CD14-positive monocyte (primary cell): ENCODE data around the gene XAB2. TPM values are rescaled to one million over a fixed set of nuclear protein-coding genes. Genes with fewer than 3 reads are reported as not detected.

Experiments used
- DNase-seq, 3 donors: peaks; one replicate each; pipeline ENCODE4 v3.0.0-alpha.2; 2011 to 2022
- H2AFZ ChIP-seq: 2 replicates; pipeline ENCODE4 v1.6.0; 2012; ENCODE audit warnings: mild to moderate bottlenecking, low read depth, low read length, inconsistent platforms; ENCODE audit not compliant: insufficient read depth, poor library complexity, severe bottlenecking
- H3K27ac ChIP-seq, 2 donors: 1 replicate in 1 of 2; 2 replicates in 1 of 2; pipeline ENCODE4 v1.5.1; 2012 to 2013; ENCODE audit warnings: low read length in 2 of 2, control low read depth in 1 of 2, inconsistent platforms in 1 of 2, low read depth in 1 of 2, mild to moderate bottlenecking in 1 of 2
- H3K27me3 ChIP-seq, 2 donors: one replicate each; pipeline versions ENCODE4 v1.6.0 to v1.6.1; 2011 to 2013; ENCODE audit warnings: low read length in 2 of 2; ENCODE audit not compliant: control insufficient read depth in 2 of 2, insufficient read depth in 2 of 2
- H3K36me3 ChIP-seq, 2 donors: replicated peaks in 1 of 2; 1 replicate in 1 of 2; 2 replicates in 1 of 2; pipeline versions ENCODE4 v1.5.1 to v1.6.1; 2012 to 2013; ENCODE audit warnings: low read length in 2 of 2, control low read depth in 1 of 2, inconsistent platforms in 1 of 2, mild to moderate bottlenecking in 1 of 2; ENCODE audit not compliant: insufficient read depth in 2 of 2, control insufficient read depth in 1 of 2
- H3K4me1 ChIP-seq, 2 donors: 1 replicate in 1 of 2; 2 replicates in 1 of 2; pipeline versions ENCODE4 v1.5.1 to v1.6.1; 2012 to 2013; ENCODE audit warnings: low read length in 2 of 2, control low read depth in 1 of 2, inconsistent platforms in 1 of 2, mild to moderate bottlenecking in 1 of 2, moderate library complexity in 1 of 2; ENCODE audit not compliant: insufficient read depth in 2 of 2, control insufficient read depth in 1 of 2
- H3K4me2 ChIP-seq: replicated peaks from 2 replicates; pipeline ENCODE3; 2012; ENCODE audit warnings: low read length, moderate library complexity, mild to moderate bottlenecking; ENCODE audit not compliant: poor library complexity, severe bottlenecking; ENCODE audit errors: extremely low read depth
- H3K4me3 ChIP-seq, 3 experiments: fragments of 200-600 bp in 1 of 3; sonication (generic) in 1 of 3; replicated peaks in 1 of 3; 1 replicate in 2 of 3; 2 replicates in 1 of 3; pipeline ENCODE4 v1.5.1; 2011 to 2013; ENCODE audit warnings: low read length in 3 of 3, mild to moderate bottlenecking in 3 of 3, control low read depth in 2 of 3, low read depth in 2 of 3, inconsistent platforms in 1 of 3, moderate library complexity in 1 of 3
- H3K79me2 ChIP-seq: 2 replicates; pipeline ENCODE4 v1.6.0; 2012; ENCODE audit warnings: mild to moderate bottlenecking, control low read depth, inconsistent platforms, low read length, moderate library complexity; ENCODE audit not compliant: insufficient read depth
- H3K9ac ChIP-seq: 2 replicates; pipeline ENCODE4 v1.6.0; 2017; ENCODE audit warnings: low read length, mild to moderate bottlenecking; ENCODE audit not compliant: insufficient read depth, poor library complexity, severe bottlenecking
- H3K9me3 ChIP-seq, 2 donors: replicated peaks in 1 of 2; 1 replicate in 1 of 2; 2 replicates in 1 of 2; pipeline versions ENCODE4 v1.5.1 to v1.6.1; 2012 to 2013; ENCODE audit warnings: low read length in 2 of 2, control low read depth in 1 of 2; ENCODE audit not compliant: control insufficient read depth in 1 of 2, insufficient read depth in 1 of 2
- H4K20me1 ChIP-seq: 2 replicates; pipeline ENCODE4 v1.6.0; 2012; ENCODE audit warnings: mild to moderate bottlenecking, low read length, control low read depth, moderate library complexity; ENCODE audit not compliant: insufficient read depth
- H3K27ac Mint-ChIP-seq, 7 donors: one replicate each; pipeline ENCODE4 v1.8.0; 2020; ENCODE audit warnings: mild to moderate bottlenecking in 7 of 7, mixed read lengths in 7 of 7, moderate library complexity in 6 of 7, inconsistent platforms in 2 of 7
- H3K27me3 Mint-ChIP-seq, 3 donors: one replicate each; pipeline ENCODE4 v1.8.0; 2021 to 2022; ENCODE audit warnings: low read depth in 3 of 3, mild to moderate bottlenecking in 3 of 3, mixed read lengths in 3 of 3, moderate library complexity in 3 of 3, inconsistent platforms in 1 of 3
- H3K36me3 Mint-ChIP-seq, 2 donors: one replicate each; pipeline ENCODE4 v1.8.0; 2020; ENCODE audit warnings: mixed read lengths in 2 of 2, inconsistent platforms in 1 of 2, mild to moderate bottlenecking in 1 of 2
- H3K4me1 Mint-ChIP-seq: one replicate; pipeline ENCODE4 v1.8.0; 2020; ENCODE audit warnings: mild to moderate bottlenecking, mixed read lengths
- H3K4me3 Mint-ChIP-seq, 2 donors: one replicate each; pipeline ENCODE4 v1.8.0; 2020; ENCODE audit warnings: mild to moderate bottlenecking in 2 of 2, mixed read lengths in 2 of 2, moderate library complexity in 1 of 2
- H3K9me3 Mint-ChIP-seq, 7 donors: one replicate each; pipeline ENCODE4 v1.8.0; 2020 to 2022; ENCODE audit warnings: mixed read lengths in 7 of 7, mild to moderate bottlenecking in 6 of 7, moderate library complexity in 6 of 7, inconsistent platforms in 2 of 7
- CTCF ChIP-seq: fragments of 200-600 bp; IDR thresholded peaks from one replicate; pipeline ENCODE4 v1.8.0; 2022; ENCODE audit warnings: antibody characterized with exemption, mild to moderate bottlenecking
- WGBS: methylation state at CpG from one replicate; pipeline ENCODE4 v1.1.5; 2013; ENCODE audit warnings: missing lambda C conversion rate; ENCODE audit not compliant: insufficient coverage; 5-methylcytosine and 5-hydroxymethylcytosine counted together
- intact Hi-C, 2 donors: fragments of 100-400 bp; cut with micrococcal nuclease; formaldehyde crosslinking; loops; one replicate each; pipeline versions ENCODE4 v1.15.0 to v1.15.1; 2023
- polyA plus RNA-seq, 3 donors: library from polyadenylated mRNA; depleted of rRNA in 1 of 3; unstranded in 2 of 3; stranded (reverse) in 1 of 3; fragments of 300-500 nt in 2 of 3; fragments of >200 nt in 1 of 3; fragmentation: Illumina TruSeq in 2 of 3; gene quantifications; 1 replicate in 2 of 3; 2 replicates in 1 of 3; pipeline ENCODE4 v1.2.3, GENCODE V29; 2012 to 2021

The XAB2 gene
- polyA plus RNA-seq, 3 donors: 4.6 to 55.7 (median 8.8) TPM

DNA sequence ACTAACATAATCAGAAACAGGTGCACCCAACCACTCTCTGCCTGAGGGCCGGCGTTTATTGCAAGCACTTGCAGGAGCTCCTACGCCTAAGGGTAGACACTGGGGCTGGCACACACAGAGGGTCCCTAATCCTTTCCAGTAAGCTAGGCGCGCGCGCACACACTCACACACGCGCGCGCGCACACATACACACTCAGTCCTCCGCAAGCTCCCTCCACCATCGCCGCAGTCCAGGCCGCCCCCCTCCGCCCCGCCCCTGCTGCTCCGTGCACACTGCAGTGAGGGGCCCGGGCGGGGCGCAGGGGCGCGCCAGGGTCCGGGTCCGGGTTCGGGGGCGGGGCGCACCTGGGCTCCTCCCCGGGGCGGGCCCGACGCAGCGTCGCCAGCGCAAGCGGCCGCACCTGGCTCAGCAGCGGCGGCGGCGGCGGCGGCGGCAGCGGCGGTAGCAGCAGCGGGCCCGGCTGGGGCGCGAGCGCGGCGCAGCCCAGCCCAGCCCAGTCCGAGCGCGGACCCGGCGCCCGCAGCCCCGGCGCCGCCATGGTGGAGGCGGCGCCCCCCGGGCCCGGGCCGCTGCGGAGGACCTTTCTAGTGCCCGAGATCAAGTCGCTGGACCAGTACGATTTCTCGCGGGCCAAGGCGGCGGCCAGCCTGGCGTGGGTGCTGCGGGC is 33.7 kb downstream of the XAB2 start, which contains the start of gene CAMSAP3:
Gene CAMSAP3, plus strand, starts transcription at position 398 of the 668 bp plus-strand sequence. Its CDS starts 140 bp downstream, at position 538.
- Histone ChIP-seq H4K20me1 (no peaks in the 10 kb centered on the region), H3K79me2 (no peaks in the 10 kb centered on the region), H3K9me3 (peaks cover 0 to 15% of the 10 kb centered on the region in 2 donors), H3K36me3 (no peaks in the 10 kb centered on the region), H3K27ac (no peak within 1 kb of the TSS), H3K4me3 (peak within 1 kb of the TSS in 1 of 3 experiments; percentile 60), H3K4me2 (peak within 1 kb of the TSS; percentile 66), H3K27me3 (peaks cover 33 to 51% of the 10 kb centered on the region in 2 donors), H3K9ac (no peak within 1 kb of the TSS), H2AFZ (no peak within 1 kb of the TSS), H3K4me1 (peaks cover 4 to 6% of the 10 kb centered on the region in 2 donors)
- WGBS: under 1% methylated on average over 69 of the region's 78 CpGs
- no peak for TF ChIP-seq CTCF
- H3K4me1 Mint-ChIP-seq: peaks cover 6% of the 10 kb centered on the region
- peak within 1 kb of the TSS; percentile 71 to 82 for H3K4me3 Mint-ChIP-seq
- H3K27me3 Mint-ChIP-seq: peaks cover 54 to 66% (median 63%) of the 10 kb centered on the region in 3 donors
- H3K27ac Mint-ChIP-seq: peak within 1 kb of the TSS in 1 of 7 donors; percentile 9
- H3K9me3 Mint-ChIP-seq: peaks cover 0 to 20% (median 2%) of the 10 kb centered on the region in 7 donors
- peaks cover 0 to 2% of the 10 kb centered on the region in 2 donors for H3K36me3 Mint-ChIP-seq
- intact Hi-C loops: no loop called here
- DNase-seq: no peak

GRCh38 chr19:7590256-7590655 is 39.1 kb downstream of the XAB2 start:
- Mint-ChIP-seq H3K27me3 (peaks cover 26 to 46% (median 45%) of the 10 kb centered on the region in 3 donors), H3K36me3 (peaks cover 0 to 2% of the 10 kb centered on the region in 2 donors), H3K27ac (no peak overlapping the region), H3K4me1 (peaks cover 2% of the 10 kb centered on the region), H3K9me3 (peaks cover 0 to 8% (median 0%) of the 10 kb centered on the region in 7 donors), H3K4me3 (no peak overlapping the region)
- peaks cover 10 to 22% of the 10 kb centered on the region in 2 donors for H3K27me3 ChIP-seq
- H3K9ac ChIP-seq: no peak overlapping the region
- 78% methylated on average over 6 of the region's 8 CpGs for WGBS
- no peaks in the 10 kb centered on the region for H4K20me1 ChIP-seq
- peaks cover 0 to 4% of the 10 kb centered on the region in 2 donors for H3K4me1 ChIP-seq
- no peak for DNase-seq
- H3K4me3 ChIP-seq: no peak overlapping the region
- intact Hi-C loops: no loop called here
- H3K4me2 ChIP-seq: no peak overlapping the region
- no peak overlapping the region for H3K27ac ChIP-seq
- no peak for TF ChIP-seq CTCF
- H3K36me3 ChIP-seq: no peaks in the 10 kb centered on the region
- H3K79me2 ChIP-seq: no peaks in the 10 kb centered on the region
- H3K9me3 ChIP-seq: peaks cover 0 to 4% of the 10 kb centered on the region in 2 donors
- H2AFZ ChIP-seq: no peak overlapping the region
